ENCODE measurements around the gene ATG4D. TPM values are rescaled to one million over a fixed set of nuclear protein-coding genes. Genes with fewer than 3 reads are reported as not detected.

The ATG4D gene
- total and polyA plus RNA-seq, 2 of the 4 experiments (the other 2 are of a cell fraction) = 8.2 to 21.8 TPM

DNA sequence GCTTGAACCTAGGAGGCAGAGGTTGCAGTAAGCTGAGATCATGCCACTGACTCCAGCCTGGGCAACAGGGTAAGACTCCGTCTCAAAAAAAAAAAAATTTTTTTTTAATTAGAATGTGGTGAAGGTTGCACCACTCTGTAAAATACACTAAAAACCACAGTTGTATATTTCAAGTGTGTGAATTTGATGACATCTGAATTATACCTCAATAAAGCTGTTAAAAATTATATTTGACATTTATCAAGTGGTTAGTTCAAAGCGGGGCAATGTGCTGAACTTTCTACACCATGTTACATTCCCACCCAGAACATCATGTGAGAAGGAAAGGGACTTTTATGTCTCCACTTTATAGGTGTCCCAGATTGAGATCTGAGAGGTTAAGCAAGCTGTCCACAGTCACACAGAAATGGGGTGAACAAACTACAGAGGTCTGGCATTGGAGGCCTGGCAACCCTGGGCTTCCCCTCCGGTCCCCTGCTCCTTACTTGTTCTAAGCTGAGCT, 20.5 kb upstream of the ATG4D start:
- intact Hi-C loops (cut with micrococcal nuclease) (no loop called here), in situ Hi-C loops (cut with MboI; ENCODE audit: low sequenced_read_pairs) (no loop called here), dilution Hi-C loops (cut with HindIII; ENCODE audit: low sequenced_read_pairs, unreplicated experiment) (no loop called here)
- H3K4me1 ChIP-seq (ENCODE audit: control insufficient read depth, insufficient read depth, low read length) = no peaks in the 10 kb centered on the region
- POLR2A ChIA-PET (ENCODE audit: unreplicated experiment) = no interaction called here
- no peak overlapping the region for H3K4ac ChIP-seq (ENCODE audit: low read depth, low read length)
- H2AK9ac ChIP-seq (replicated peaks; ENCODE audit: low read depth, low read length, poor library complexity) = no peak overlapping the region
- WGBS, 2 experiments (ENCODE audit: extremely low coverage in 2 of 2, insufficient read length in 1 of 2) = no CpG with 5 or more reads among the region's 3 CpGs
- peaks cover 28% of the 10 kb centered on the region for H3K27me3 ChIP-seq (ENCODE audit: control insufficient read depth, insufficient read depth, low read length)
- H3K4me2 ChIP-seq (ENCODE audit: low read depth, low read length) = no peak overlapping the region
- no peak overlapping the region for H2BK5ac ChIP-seq (ENCODE audit: low read depth, low read length, poor library complexity, severe bottlenecking)
- no peaks in the 10 kb centered on the region for H4K20me1 ChIP-seq (ENCODE audit: insufficient read depth, low read length)
- H3K36me3 ChIP-seq (ENCODE audit: control insufficient read depth, insufficient read depth, low read length) = no peaks in the 10 kb centered on the region
- no peaks in the 10 kb centered on the region for H3K9me1 ChIP-seq (ENCODE audit: insufficient read depth, low read length)
- no peak overlapping the region for H4K91ac ChIP-seq (ENCODE audit: insufficient read depth, low read depth, low read length)
- no peak overlapping the region; the same call in 1 of the 2 replicates for H3K23ac ChIP-seq (ENCODE audit: low read depth, low read length)
- H2BK20ac ChIP-seq (ENCODE audit: low read depth, low read length) = no peak overlapping the region
- no peak overlapping the region for H2BK15ac ChIP-seq (ENCODE audit: low read depth, low read length)
- no peak overlapping the region for H3K4me3 ChIP-seq (ENCODE audit: insufficient read depth, low read depth, low read length)
- H3K9ac ChIP-seq (ENCODE audit: low read depth, low read length) = no peak overlapping the region
- H2AK5ac ChIP-seq (ENCODE audit: low read depth, low read length) = no peak overlapping the region
- no peak overlapping the region for H4K5ac ChIP-seq (ENCODE audit: low read depth, low read length)
- no peaks in the 10 kb centered on the region for H3K79me1 ChIP-seq (ENCODE audit: low read depth in 1 of 2, low read length in 2 of 2)
- no peak for ATAC-seq (ENCODE audit: low read depth)
- H3K14ac ChIP-seq (replicated peaks; ENCODE audit: low read depth, low read length) = no peak overlapping the region
- no peaks in the 10 kb centered on the region for H3K9me3 ChIP-seq (ENCODE audit: control insufficient read depth, insufficient read depth, low read length)
- no peak overlapping the region for H3K56ac ChIP-seq (ENCODE audit: extremely low read depth, insufficient read depth, low read length)
- H4K8ac ChIP-seq (ENCODE audit: low read depth in 2 of 2, low read length in 2 of 2) = no peak overlapping the region
- BruUV-seq (replicated peaks) = no TSS peak
- H3K27ac ChIP-seq (ENCODE audit: insufficient read depth, low read length) = no peak overlapping the region
- no peak for TF ChIP-seq USF2 (IDR thresholded peaks at IDR 0.05; ENCODE audit: low read depth, low read length)
- no peak for TF ChIP-seq CEBPB (IDR thresholded peaks at IDR 0.05; ENCODE audit: low read depth, low read length)
- no peak for TF ChIP-seq FOS (IDR thresholded peaks at IDR 0.05; ENCODE audit: low read depth, low read length)
- TF ChIP-seq MAZ (IDR thresholded peaks at IDR 0.05; ENCODE audit: borderline replicate concordance, low read depth, low read length) = no peak
- TF ChIP-seq SMC3 (IDR thresholded peaks at IDR 0.05; ENCODE audit: low read depth, low read length) = no peak
- no peak for TF ChIP-seq NFE2L2 (IDR thresholded peaks at IDR 0.05; ENCODE audit: low read depth, low read length)
- TF ChIP-seq CHD1 (IDR thresholded peaks at IDR 0.05; ENCODE audit: low read depth, low read length) = no peak
- no peak for TF ChIP-seq RCOR1 (IDR thresholded peaks at IDR 0.05; ENCODE audit: insufficient replicate concordance, low read length)
- no peak for TF ChIP-seq RAD21 (IDR thresholded peaks at IDR 0.05; ENCODE audit: low read length)
- TF ChIP-seq, protein P1, sequence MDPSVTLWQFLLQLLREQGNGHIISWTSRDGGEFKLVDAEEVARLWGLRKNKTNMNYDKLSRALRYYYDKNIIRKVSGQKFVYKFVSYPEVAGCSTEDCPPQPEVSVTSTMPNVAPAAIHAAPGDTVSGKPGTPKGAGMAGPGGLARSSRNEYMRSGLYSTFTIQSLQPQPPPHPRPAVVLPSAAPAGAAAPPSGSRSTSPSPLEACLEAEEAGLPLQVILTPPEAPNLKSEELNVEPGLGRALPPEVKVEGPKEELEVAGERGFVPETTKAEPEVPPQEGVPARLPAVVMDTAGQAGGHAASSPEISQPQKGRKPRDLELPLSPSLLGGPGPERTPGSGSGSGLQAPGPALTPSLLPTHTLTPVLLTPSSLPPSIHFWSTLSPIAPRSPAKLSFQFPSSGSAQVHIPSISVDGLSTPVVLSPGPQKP (IDR thresholded peaks at IDR 0.05; ENCODE audit: borderline replicate concordance, low read depth, low read length) = no peak
- TF ChIP-seq MAFK (IDR thresholded peaks at IDR 0.05; ENCODE audit: low read depth, low read length) = no peak
- TF ChIP-seq POLR2A (IDR thresholded peaks at IDR 0.05; ENCODE audit: low read depth, low read length) = no peak
- peak overlapping the region; percentile 19 for H2AFZ ChIP-seq (replicated peaks; ENCODE audit: low read length, poor library complexity)
- CTCF ChIA-PET = interaction anchor here (0.9 kb wide), 1 partner anchor 13 kb away, joined by 3 read pairs; no protein-coding TSS in a partner anchor
- H3K18ac ChIP-seq (ENCODE audit: low read depth, low read length) = no peak overlapping the region
- no peak for DNase-seq
- no peak overlapping the region for H2BK120ac ChIP-seq (ENCODE audit: low read depth, low read length)
